Tibial artery (tissue), 4 donors: ENCODE results near the gene ATP11B.

Experiments used
- DNase-seq, 2 donors: peaks; one replicate each; pipeline ENCODE4 v3.0.0-alpha.2; 2019
- H3K27ac ChIP-seq, 2 donors: fragments of 200-600 bp; sonication (generic) in 1 of 2; 1 replicate in 1 of 2; 2 replicates in 1 of 2; pipeline ENCODE4 v1.5.1; 2018 to 2019; ENCODE audit warnings: mild to moderate bottlenecking in 1 of 2
- H3K27me3 ChIP-seq, 2 donors: fragments of 200-600 bp; sonication (generic) in 1 of 2; one replicate each; pipeline versions ENCODE4 v1.5.1 to v1.6.0; 2016 to 2019
- H3K36me3 ChIP-seq, 3 donors: fragments of 200-600 bp; sonication (generic) in 2 of 3; one replicate each; pipeline ENCODE4 v1.5.1; 2016 to 2019; ENCODE audit warnings: mild to moderate bottlenecking in 2 of 3
- H3K4me1 ChIP-seq, 4 donors: fragments of 200-600 bp; sonication (generic) in 2 of 4; 1 replicate in 3 of 4; 2 replicates in 1 of 4; pipeline ENCODE4 v1.5.1; 2016 to 2019
- H3K4me3 ChIP-seq, 2 donors: fragments of 200-600 bp; sonication (generic) in 1 of 2; 1 replicate in 1 of 2; 2 replicates in 1 of 2; pipeline ENCODE4 v1.5.1; 2018 to 2019; ENCODE audit warnings: mild to moderate bottlenecking in 2 of 2
- H3K9me3 ChIP-seq, 3 donors: fragments of 200-600 bp; sonication (generic) in 1 of 3; one replicate each; pipeline ENCODE4 v1.5.1; 2016 to 2019
- CTCF ChIP-seq, 2 experiments: fragments of 200-600 bp in 1 of 2; fragments of 450-650 bp in 1 of 2; IDR thresholded peaks; one replicate each; pipeline ENCODE4 v1.5.1; 2017 to 2019; ENCODE audit warnings: antibody characterized with exemption in 2 of 2, mild to moderate bottlenecking in 1 of 2, moderate library complexity in 1 of 2
- intact Hi-C: fragments of 100-400 bp; cut with DNase I; formaldehyde crosslinking; loops from one replicate; pipeline ENCODE4 v1.15.0; 2023; ENCODE audit warnings: low total_unique reads

ATP11B gene

DNA sequence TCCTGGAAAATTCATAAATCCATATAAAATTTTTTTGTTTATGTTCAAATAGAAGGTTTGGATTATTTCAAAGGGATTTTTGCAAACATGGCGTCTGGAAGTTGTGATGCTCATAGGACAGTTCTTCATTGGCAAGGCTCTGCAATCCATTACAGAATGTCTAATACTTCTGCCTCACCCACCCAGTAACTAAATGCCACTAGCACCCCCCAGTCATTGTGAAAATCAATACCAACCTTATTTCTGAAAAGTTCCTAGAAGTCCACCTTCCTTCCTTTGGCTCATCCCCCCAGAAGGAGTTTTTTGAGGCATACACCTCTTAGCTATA lies 17.9 kb downstream of the ATP11B start:
- H3K4me3 ChIP-seq: no peak overlapping the region
- no peak for DNase-seq
- no peak for TF ChIP-seq CTCF (IDR thresholded peaks at IDR 0.05)
- no peaks in the 10 kb centered on the region for H3K36me3 ChIP-seq
- peaks cover 0 to 36% (median 8%) of the 10 kb centered on the region in 4 donors for H3K4me1 ChIP-seq
- no peak overlapping the region for H3K27ac ChIP-seq
- intact Hi-C loops: no loop called here
- H3K9me3 ChIP-seq: no peaks in the 10 kb centered on the region
- H3K27me3 ChIP-seq: no peaks in the 10 kb centered on the region

- H3K4me1 ChIP-seq: peaks cover 0 to 36% (median 8%) of the 10 kb centered on the region in 4 donors
- intact Hi-C loops: no loop called here
- no peaks in the 10 kb centered on the region for H3K9me3 ChIP-seq
- DNase-seq: no peak
- no peak overlapping the region for H3K4me3 ChIP-seq
- TF ChIP-seq CTCF (IDR thresholded peaks at IDR 0.05): no peak
- H3K27ac ChIP-seq: no peak overlapping the region
- H3K27me3 ChIP-seq: no peaks in the 10 kb centered on the region
- no peaks in the 10 kb centered on the region for H3K36me3 ChIP-seq
Observed at GRCh38 chr3:182812123-182812522, 18.8 kb downstream of the ATP11B start.

- Histone ChIP-seq H3K4me3 (no peak overlapping the region), H3K4me1 (peaks cover 0 to 19% (median 6%) of the 10 kb centered on the region in 4 donors), H3K36me3 (no peaks in the 10 kb centered on the region), H3K27me3 (no peaks in the 10 kb centered on the region), H3K9me3 (no peaks in the 10 kb centered on the region), H3K27ac (no peak overlapping the region)
- no peak for DNase-seq
- TF ChIP-seq CTCF (IDR thresholded peaks at IDR 0.05): no peak
- intact Hi-C loops: no loop called here
Observed at GRCh38 chr3:182814419-182815062, 21.2 kb downstream of the ATP11B start.

DNA sequence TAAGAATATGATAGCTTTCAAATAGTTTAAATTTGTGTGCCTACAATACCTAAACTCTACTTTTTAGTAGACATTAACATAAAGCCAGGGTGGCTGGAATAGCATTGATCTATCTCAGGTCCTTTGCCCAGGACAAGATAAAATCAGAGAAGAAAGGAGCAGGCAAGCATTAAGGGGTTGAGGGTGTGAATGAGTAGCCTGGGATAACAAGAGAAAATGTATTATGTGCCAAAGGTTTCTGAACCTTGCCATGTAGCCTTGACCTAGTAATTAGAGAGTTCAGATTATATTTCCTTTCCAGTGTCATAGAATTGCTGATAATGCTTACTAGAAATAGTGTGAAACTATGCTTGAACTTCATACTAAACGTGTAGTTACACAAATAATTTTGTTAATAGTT lies 22.9 kb downstream of the ATP11B start:
- no peak for TF ChIP-seq CTCF (IDR thresholded peaks at IDR 0.05)

DNA sequence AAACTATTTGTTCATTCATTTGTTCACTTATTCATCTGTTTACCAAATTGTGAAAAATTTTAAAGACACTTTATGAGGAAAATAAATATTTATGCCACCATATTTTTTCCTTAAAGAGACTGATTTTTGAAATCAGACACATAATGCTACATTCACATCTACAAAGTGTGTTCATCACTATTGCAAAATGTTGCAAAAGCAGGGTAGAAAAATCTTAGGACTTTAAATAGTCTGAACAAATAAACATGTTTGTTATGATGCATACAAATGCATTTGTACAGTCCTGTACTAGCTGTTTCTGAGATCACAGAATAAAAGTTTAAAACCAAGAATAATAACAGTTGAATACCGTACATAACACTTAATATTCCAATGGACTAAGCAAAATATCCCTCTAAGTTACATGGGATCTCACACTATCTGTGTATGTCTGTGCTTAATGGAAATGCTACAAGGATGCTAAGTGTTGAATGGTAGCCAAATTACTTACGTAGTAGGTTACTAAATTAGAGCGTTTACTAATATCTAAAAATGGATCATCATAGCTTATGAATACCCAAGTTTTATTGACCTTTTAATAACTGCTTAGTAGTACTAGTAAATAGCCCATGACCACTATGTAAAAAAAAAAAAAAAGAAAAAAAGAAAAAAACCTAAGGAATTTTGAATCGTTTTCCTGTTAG lies 25.1 kb downstream of the ATP11B start:
- no peak for DNase-seq
- Histone ChIP-seq H3K9me3 (no peaks in the 10 kb centered on the region), H3K27me3 (no peaks in the 10 kb centered on the region), H3K27ac (no peak overlapping the region), H3K4me3 (no peak overlapping the region), H3K4me1 (peaks cover 0 to 8% (median 2%) of the 10 kb centered on the region in 4 donors), H3K36me3 (peaks cover 0 to 24% (median 15%) of the 10 kb centered on the region in 3 donors)
- no peak for TF ChIP-seq CTCF (IDR thresholded peaks at IDR 0.05)
- intact Hi-C loops: no loop called here

More for the DNA sequence above, 22.9 kb downstream of the ATP11B start:
- Histone ChIP-seq H3K27me3 (no peaks in the 10 kb centered on the region), H3K4me1 (peaks cover 0 to 9% (median 4%) of the 10 kb centered on the region in 4 donors), H3K27ac (no peak overlapping the region), H3K9me3 (no peaks in the 10 kb centered on the region), H3K36me3 (peaks cover 0 to 10% (median 3%) of the 10 kb centered on the region in 3 donors), H3K4me3 (no peak overlapping the region)
- no peak for DNase-seq
- intact Hi-C loops: no loop called here
